Measurements from ENCODE around the gene ANKS6.

ANKS6 gene

GRCh38 chr9:98714833-98715232 lies 81.5 kb downstream of the ANKS6 start:
- H3K79me2 ChIP-seq (ENCODE audit: insufficient read depth, low read length), result no peaks in the 10 kb centered on the region
- no peaks in the 10 kb centered on the region for H4K20me1 ChIP-seq (ENCODE audit: insufficient read depth, low read length, poor library complexity, severe bottlenecking)
- no peaks in the 10 kb centered on the region for H3F3A ChIP-seq (ENCODE audit: low read depth)
- H3K9ac ChIP-seq (ENCODE audit: low read depth, low read length, poor library complexity, severe bottlenecking), result no peak overlapping the region
- H2AFZ ChIP-seq (ENCODE audit: low read length), result no peak overlapping the region
- H3K9me3 ChIP-seq (ENCODE audit: insufficient read depth, low read depth, low read length), result no peaks in the 10 kb centered on the region
- no peak for TF ChIP-seq EZH2phosphoT487 (IDR thresholded peaks at IDR 0.05; ENCODE audit: borderline replicate concordance)
- TF ChIP-seq CTCF (conservative IDR thresholded peaks at IDR 0.05; ENCODE audit: low read length), result no peak
- no peaks in the 10 kb centered on the region for H3K27me3 ChIP-seq (ENCODE audit: insufficient read depth, low read length, poor library complexity, severe bottlenecking)
- no peaks in the 10 kb centered on the region for H3K9me2 ChIP-seq (replicated peaks; ENCODE audit: low read depth, low read length)
- H3K4me1 ChIP-seq (ENCODE audit: insufficient read depth, low read length, poor library complexity, severe bottlenecking), result no peaks in the 10 kb centered on the region
- no peak overlapping the region for H3K4me2 ChIP-seq (ENCODE audit: low read depth, low read length, poor library complexity, severe bottlenecking)
- H3K36me3 ChIP-seq (ENCODE audit: insufficient read depth, low read length), result no peaks in the 10 kb centered on the region
- H3K4me3 ChIP-seq (ENCODE audit: low read length, poor library complexity, severe bottlenecking), result no peak overlapping the region

- Histone ChIP-seq H2AFZ (ENCODE audit: low read length) (no peak overlapping the region), H3F3A (ENCODE audit: low read depth) (no peaks in the 10 kb centered on the region), H3K36me3 (ENCODE audit: insufficient read depth, low read length) (no peaks in the 10 kb centered on the region), H3K79me2 (ENCODE audit: insufficient read depth, low read length) (no peaks in the 10 kb centered on the region), H3K9me2 (replicated peaks; ENCODE audit: low read depth, low read length) (no peaks in the 10 kb centered on the region), H3K9me3 (ENCODE audit: insufficient read depth, low read depth, low read length) (no peaks in the 10 kb centered on the region), H4K20me1 (ENCODE audit: insufficient read depth, low read length, poor library complexity, severe bottlenecking) (no peaks in the 10 kb centered on the region), H3K4me3 (ENCODE audit: low read length, poor library complexity, severe bottlenecking) (no peak overlapping the region), H3K27me3 (ENCODE audit: insufficient read depth, low read length, poor library complexity, severe bottlenecking) (no peaks in the 10 kb centered on the region), H3K4me2 (ENCODE audit: low read depth, low read length, poor library complexity, severe bottlenecking) (no peak overlapping the region), H3K4me1 (ENCODE audit: insufficient read depth, low read length, poor library complexity, severe bottlenecking) (no peaks in the 10 kb centered on the region), H3K9ac (ENCODE audit: low read depth, low read length, poor library complexity, severe bottlenecking) (no peak overlapping the region)
- no peak for TF ChIP-seq CTCF (conservative IDR thresholded peaks at IDR 0.05; ENCODE audit: low read length)
- no peak for TF ChIP-seq EZH2phosphoT487 (IDR thresholded peaks at IDR 0.05; ENCODE audit: borderline replicate concordance)
Measured at GRCh38 chr9:98712987-98713386, 83.4 kb downstream of the ANKS6 start.

GRCh38 chr9:98709968-98710965 lies 86.1 kb downstream of the ANKS6 start:
- Histone ChIP-seq H3K79me2 (ENCODE audit: insufficient read depth, low read length) (no peaks in the 10 kb centered on the region), H3K4me3 (ENCODE audit: low read length, poor library complexity, severe bottlenecking) (no peak overlapping the region), H3F3A (ENCODE audit: low read depth) (no peaks in the 10 kb centered on the region), H3K36me3 (ENCODE audit: insufficient read depth, low read length) (no peaks in the 10 kb centered on the region), H3K9me3 (ENCODE audit: insufficient read depth, low read depth, low read length) (no peaks in the 10 kb centered on the region), H3K27me3 (ENCODE audit: insufficient read depth, low read length, poor library complexity, severe bottlenecking) (no peaks in the 10 kb centered on the region), H4K20me1 (ENCODE audit: insufficient read depth, low read length, poor library complexity, severe bottlenecking) (no peaks in the 10 kb centered on the region), H2AFZ (ENCODE audit: low read length) (no peak overlapping the region), H3K4me1 (ENCODE audit: insufficient read depth, low read length, poor library complexity, severe bottlenecking) (no peaks in the 10 kb centered on the region), H3K9me2 (replicated peaks; ENCODE audit: low read depth, low read length) (no peaks in the 10 kb centered on the region), H3K4me2 (ENCODE audit: low read depth, low read length, poor library complexity, severe bottlenecking) (no peak overlapping the region), H3K9ac (ENCODE audit: low read depth, low read length, poor library complexity, severe bottlenecking) (no peak overlapping the region)
- TF ChIP-seq EZH2phosphoT487 (IDR thresholded peaks at IDR 0.05; ENCODE audit: borderline replicate concordance), result no peak
- TF ChIP-seq CTCF (conservative IDR thresholded peaks at IDR 0.05; ENCODE audit: low read length), result no peak

Data from Loucy (cell line).